CD4-positive, alpha-beta T cell treated with Interleukin-12 subunit alpha and Interleukin-12 subunit beta, for 1 hour (primary cell): Measurements from ENCODE around the gene DCTPP1.

Source experiments
- DNase-seq: peaks from one replicate; pipeline ENCODE4 v3.0.0-alpha.2; 2020

Gene DCTPP1

GRCh38 chr16:30380072-30380802 is 49.6 kb downstream of the DCTPP1 start:
- no peak for DNase-seq

GRCh38 chr16:30379158-30379783 is 50.6 kb downstream of the DCTPP1 start:
- no peak for DNase-seq

GRCh38 chr16:30378236-30379157 is 51.3 kb downstream of the DCTPP1 start:
- peak; percentile 100 for DNase-seq

GRCh38 chr16:30377812-30378235 is 52.0 kb downstream of the DCTPP1 start:
- peak; percentile 92 for DNase-seq

GRCh38 chr16:30377050-30377811 is 52.6 kb downstream of the DCTPP1 start:
- no peak for DNase-seq

GRCh38 chr16:30376461-30376902 is 53.3 kb downstream of the DCTPP1 start:
- DNase-seq, result no peak

- no peak for DNase-seq
These were observed 54.0 kb downstream of the DCTPP1 start for GRCh38 chr16:30375864-30376263.

GRCh38 chr16:30374538-30374937 is 55.3 kb downstream of the DCTPP1 start, which contains the start of gene MYL11:
Gene MYL11 (plus strand): TSS chr16:30374802. CDS start chr16:30374858, 56 bp downstream.
- no peak for DNase-seq
